C4-2B (cell line): Measurements from ENCODE around the gene RB1.

Source experiments
- CTCF ChIP-seq: fragments of 450-650 bp; conservative IDR thresholded peaks from 2 replicates; pipeline ENCODE4 v1.5.1; 2017; ENCODE audit warnings: mild to moderate bottlenecking
- ZFX ChIP-seq: fragments of 450-650 bp; IDR thresholded peaks from 2 replicates; pipeline ENCODE4 v1.6.1; 2017

DNA sequence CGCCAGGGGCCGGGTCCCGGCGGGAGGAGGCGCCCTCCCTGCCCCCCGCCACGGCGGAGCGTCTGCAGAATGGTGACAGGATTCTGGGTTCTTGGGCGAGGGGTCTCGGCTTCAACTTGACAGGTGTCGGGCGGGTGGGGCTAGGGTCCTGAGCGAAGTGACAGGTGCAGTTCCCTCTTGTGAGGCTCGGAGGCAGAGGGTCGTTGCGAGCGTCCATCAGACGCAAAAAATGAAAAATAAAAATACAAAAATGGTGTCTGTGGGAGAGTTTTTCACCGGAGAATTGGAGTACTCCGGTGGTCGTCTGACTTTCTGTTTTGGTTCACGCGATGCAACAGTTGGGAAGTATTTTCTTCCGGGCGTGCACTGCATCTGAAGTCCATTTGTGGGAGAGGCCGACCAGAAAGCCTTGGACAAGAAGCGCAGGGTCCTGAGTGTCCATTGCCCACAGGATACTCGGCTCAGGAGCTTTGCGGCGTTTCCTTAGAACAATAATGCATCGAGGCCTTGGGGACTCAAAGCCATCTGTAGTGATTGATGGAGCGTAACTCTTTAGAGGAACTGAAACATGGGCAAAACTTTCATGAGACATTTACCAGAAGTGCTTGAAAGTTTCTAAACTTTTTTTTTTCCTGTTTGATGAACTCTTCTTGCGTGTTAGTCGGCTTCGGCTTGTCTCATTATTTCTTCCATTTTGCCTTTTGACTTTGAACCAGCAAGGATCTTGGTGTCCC is 759 bp downstream of the RB1 start:
- TF ChIP-seq CTCF (no peak), ZFX (no peak)
